ENCODE results near the gene POLR2A. TPM values are rescaled to one million over a fixed set of nuclear protein-coding genes. Genes with fewer than 3 reads are reported as not detected.

The POLR2A gene
- total and polyA plus RNA-seq, 2 of the 13 experiments (the other 11 are each of a cell fraction or from before 2014, with no cell fraction given) = 17.8 to 18.3 TPM

- no peak for TF ChIP-seq ZBTB33 (CRISPR knock-in tag; IDR thresholded peaks at IDR 0.05)
- TF ChIP-seq, protein P1, sequence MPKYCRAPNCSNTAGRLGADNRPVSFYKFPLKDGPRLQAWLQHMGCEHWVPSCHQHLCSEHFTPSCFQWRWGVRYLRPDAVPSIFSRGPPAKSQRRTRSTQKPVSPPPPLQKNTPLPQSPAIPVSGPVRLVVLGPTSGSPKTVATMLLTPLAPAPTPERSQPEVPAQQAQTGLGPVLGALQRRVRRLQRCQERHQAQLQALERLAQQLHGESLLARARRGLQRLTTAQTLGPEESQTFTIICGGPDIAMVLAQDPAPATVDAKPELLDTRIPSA (CRISPR knock-in tag; IDR thresholded peaks at IDR 0.05; ENCODE audit: borderline replicate concordance) = no peak
- no peak for TF ChIP-seq ZNF441 (CRISPR knock-in tag; IDR thresholded peaks at IDR 0.05; ENCODE audit: borderline replicate concordance)
- TF ChIP-seq MATR3 (CRISPR knock-in tag; IDR thresholded peaks at IDR 0.05) = no peak
- TF ChIP-seq HCFC1 (IDR thresholded peaks at IDR 0.05; ENCODE audit: low read depth, low read length) = no peak
- TF ChIP-seq BRCA1 (CRISPR knock-in tag; IDR thresholded peaks at IDR 0.05) = no peak
- TF ChIP-seq ZFP36 (IDR thresholded peaks at IDR 0.05; ENCODE audit: borderline replicate concordance, low read depth, low read length, partially characterized antibody) = no peak
- TF ChIP-seq, protein P2, sequence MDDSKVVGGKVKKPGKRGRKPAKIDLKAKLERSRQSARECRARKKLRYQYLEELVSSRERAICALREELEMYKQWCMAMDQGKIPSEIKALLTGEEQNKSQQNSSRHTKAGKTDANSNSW (CRISPR knock-in tag; IDR thresholded peaks at IDR 0.05; ENCODE audit: borderline replicate concordance) = no peak
- TF ChIP-seq RELA (CRISPR knock-in tag; IDR thresholded peaks at IDR 0.05) = no peak
- peak; percentile 41; the same call in 1 of the 2 replicates for TF ChIP-seq ZNF256 (CRISPR knock-in tag; conservative IDR thresholded peaks at IDR 0.05)
- no peak for TF ChIP-seq SRSF9 (IDR thresholded peaks at IDR 0.05; ENCODE audit: borderline replicate concordance, insufficient read depth, low read depth, low read length, poor library complexity, severe bottlenecking)
- no peak for TF ChIP-seq TCF7L2 (IDR thresholded peaks at IDR 0.05; ENCODE audit: low read depth, low read length)
- TF ChIP-seq ZNF264 (CRISPR knock-in tag; IDR thresholded peaks at IDR 0.05) = 0 out of 2 replicates have a peak, but pooled peaks have one; percentile 33
- TF ChIP-seq AHR (CRISPR knock-in tag; IDR thresholded peaks at IDR 0.05) = no peak
- TF ChIP-seq ZNF740 (CRISPR knock-in tag; IDR thresholded peaks at IDR 0.05) = no peak
- TF ChIP-seq ZNF747 (CRISPR knock-in tag; IDR thresholded peaks at IDR 0.05; ENCODE audit: borderline replicate concordance) = no peak; the same call in 1 of the 2 replicates
- TF ChIP-seq ZBTB20 (CRISPR knock-in tag; IDR thresholded peaks at IDR 0.05; ENCODE audit: borderline replicate concordance, low read depth) = no peak
- TF ChIP-seq GLMP (CRISPR knock-in tag; IDR thresholded peaks at IDR 0.05; ENCODE audit: borderline replicate concordance) = no peak
- 0 out of 2 replicates have a peak, but pooled peaks have one; percentile 13 for TF ChIP-seq DZIP1 (CRISPR knock-in tag; IDR thresholded peaks at IDR 0.05)
- TF ChIP-seq, protein P3, sequence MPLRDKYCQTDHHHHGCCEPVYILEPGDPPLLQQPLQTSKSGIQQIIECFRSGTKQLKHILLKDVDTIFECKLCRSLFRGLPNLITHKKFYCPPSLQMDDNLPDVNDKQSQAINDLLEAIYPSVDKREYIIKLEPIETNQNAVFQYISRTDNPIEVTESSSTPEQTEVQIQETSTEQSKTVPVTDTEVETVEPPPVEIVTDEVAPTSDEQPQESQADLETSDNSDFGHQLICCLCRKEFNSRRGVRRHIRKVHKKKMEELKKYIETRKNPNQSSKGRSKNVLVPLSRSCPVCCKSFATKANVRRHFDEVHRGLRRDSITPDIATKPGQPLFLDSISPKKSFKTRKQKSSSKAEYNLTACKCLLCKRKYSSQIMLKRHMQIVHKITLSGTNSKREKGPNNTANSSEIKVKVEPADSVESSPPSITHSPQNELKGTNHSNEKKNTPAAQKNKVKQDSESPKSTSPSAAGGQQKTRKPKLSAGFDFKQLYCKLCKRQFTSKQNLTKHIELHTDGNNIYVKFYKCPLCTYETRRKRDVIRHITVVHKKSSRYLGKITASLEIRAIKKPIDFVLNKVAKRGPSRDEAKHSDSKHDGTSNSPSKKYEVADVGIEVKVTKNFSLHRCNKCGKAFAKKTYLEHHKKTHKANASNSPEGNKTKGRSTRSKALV (CRISPR knock-in tag; IDR thresholded peaks at IDR 0.05) = no peak
- no peak for TF ChIP-seq RARG (CRISPR knock-in tag; IDR thresholded peaks at IDR 0.05; ENCODE audit: low read depth)
Measured at GRCh38 chr17:7445619-7445968, 38.6 kb upstream of the POLR2A start (continued).

Measured in HepG2 (cell line).